Suprapubic skin (tissue), 4 donors: ENCODE results near the gene ASF1B. TPM values are rescaled to one million over a fixed set of nuclear protein-coding genes. Genes with fewer than 3 reads are reported as not detected.

Experiments
- DNase-seq, 2 donors: peaks; one replicate each; pipeline ENCODE4 v3.0.0-alpha.2; 2019; ENCODE audit warnings: low spot score in 2 of 2
- H3K27ac ChIP-seq: fragments of 200-600 bp; sonication (generic); one replicate; pipeline ENCODE4 v1.5.1; 2019
- H3K27me3 ChIP-seq: fragments of 200-600 bp; sonication (generic); one replicate; pipeline ENCODE4 v1.5.1; 2019
- H3K36me3 ChIP-seq: fragments of 200-600 bp; sonication (generic); one replicate; pipeline ENCODE4 v1.5.1; 2019
- H3K4me1 ChIP-seq: fragments of 200-600 bp; sonication (generic); one replicate; pipeline ENCODE4 v1.5.1; 2019
- H3K4me3 ChIP-seq: fragments of 200-600 bp; sonication (generic); one replicate; pipeline ENCODE4 v1.5.1; 2019; ENCODE audit warnings: mild to moderate bottlenecking
- H3K9me3 ChIP-seq: fragments of 200-600 bp; sonication (generic); one replicate; pipeline ENCODE4 v1.5.1; 2019
- EP300 ChIP-seq: sonication (generic); formaldehyde crosslinking; IDR thresholded peaks from one replicate; pipeline ENCODE4 v1.6.1; 2017; ENCODE audit warnings: antibody characterized with exemption
- POLR2A ChIP-seq, 2 donors: fragments of 450-650 bp; IDR thresholded peaks; one replicate each; pipeline ENCODE4 v1.6.1; 2017; ENCODE audit warnings: antibody characterized with exemption in 2 of 2, mild to moderate bottlenecking in 2 of 2, moderate library complexity in 2 of 2
- POLR2AphosphoS5 ChIP-seq, 3 donors: sonication (generic); formaldehyde crosslinking; IDR thresholded peaks; one replicate each; pipeline ENCODE4 v1.6.1; 2017; ENCODE audit warnings: antibody characterized with exemption in 3 of 3
- WGBS: methylation state at CpG from one replicate; pipeline ENCODE4 v1.1.5; 2018; 5-methylcytosine and 5-hydroxymethylcytosine counted together
- total RNA-seq, 4 donors: library from RNA; depleted of rRNA; stranded (reverse); fragments of >200 nt; gene quantifications; one replicate each; pipeline ENCODE4 v1.1.0, GENCODE V29; 2016
- TF ChIP-seq, protein P1 (sequence below), 2 donors: fragments of 200-600 bp in 1 of 2; fragments of 450-650 bp in 1 of 2; sonication (generic) in 1 of 2; IDR thresholded peaks; one replicate each; pipeline ENCODE4 v1.5.1; 2016 to 2019; ENCODE audit warnings: antibody characterized with exemption in 2 of 2, mild to moderate bottlenecking in 1 of 2, moderate library complexity in 1 of 2

Gene ASF1B
- total RNA-seq, 4 donors from 2014 or later = 3.4 to 8.8 (median 7.8) TPM

- TF ChIP-seq POLR2A (IDR thresholded peaks at IDR 0.05) = no peak
- TF ChIP-seq, protein P1, sequence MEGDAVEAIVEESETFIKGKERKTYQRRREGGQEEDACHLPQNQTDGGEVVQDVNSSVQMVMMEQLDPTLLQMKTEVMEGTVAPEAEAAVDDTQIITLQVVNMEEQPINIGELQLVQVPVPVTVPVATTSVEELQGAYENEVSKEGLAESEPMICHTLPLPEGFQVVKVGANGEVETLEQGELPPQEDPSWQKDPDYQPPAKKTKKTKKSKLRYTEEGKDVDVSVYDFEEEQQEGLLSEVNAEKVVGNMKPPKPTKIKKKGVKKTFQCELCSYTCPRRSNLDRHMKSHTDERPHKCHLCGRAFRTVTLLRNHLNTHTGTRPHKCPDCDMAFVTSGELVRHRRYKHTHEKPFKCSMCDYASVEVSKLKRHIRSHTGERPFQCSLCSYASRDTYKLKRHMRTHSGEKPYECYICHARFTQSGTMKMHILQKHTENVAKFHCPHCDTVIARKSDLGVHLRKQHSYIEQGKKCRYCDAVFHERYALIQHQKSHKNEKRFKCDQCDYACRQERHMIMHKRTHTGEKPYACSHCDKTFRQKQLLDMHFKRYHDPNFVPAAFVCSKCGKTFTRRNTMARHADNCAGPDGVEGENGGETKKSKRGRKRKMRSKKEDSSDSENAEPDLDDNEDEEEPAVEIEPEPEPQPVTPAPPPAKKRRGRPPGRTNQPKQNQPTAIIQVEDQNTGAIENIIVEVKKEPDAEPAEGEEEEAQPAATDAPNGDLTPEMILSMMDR (IDR thresholded peaks at IDR 0.05) = no peak
- no peak for TF ChIP-seq EP300
- no peak for TF ChIP-seq POLR2AphosphoS5 (IDR thresholded peaks at IDR 0.05)
Measured at GRCh38 chr19:14159059-14159458, 22.7 kb upstream of the ASF1B start.

GRCh38 chr19:14158276-14159023, 22.1 kb upstream of the ASF1B start:
- Histone ChIP-seq H3K27me3 (no peaks in the 10 kb centered on the region), H3K4me1 (no peaks in the 10 kb centered on the region), H3K36me3 (peaks cover 82% of the 10 kb centered on the region), H3K4me3 (no peak overlapping the region), H3K27ac (no peak overlapping the region), H3K9me3 (no peaks in the 10 kb centered on the region)
- DNase-seq = no peak
- TF ChIP-seq POLR2AphosphoS5 (IDR thresholded peaks at IDR 0.05) (no peak), EP300 (no peak), POLR2A (IDR thresholded peaks at IDR 0.05) (no peak)
- TF ChIP-seq, protein P1 (IDR thresholded peaks at IDR 0.05) = no peak
- 91% methylated on average over 8 of the region's 16 CpGs for WGBS

More at GRCh38 chr19:14159059-14159458, 22.7 kb upstream of the ASF1B start:
- Histone ChIP-seq H3K27me3 (no peaks in the 10 kb centered on the region), H3K27ac (no peak overlapping the region), H3K9me3 (no peaks in the 10 kb centered on the region), H3K4me1 (no peaks in the 10 kb centered on the region), H3K36me3 (peaks cover 82% of the 10 kb centered on the region), H3K4me3 (no peak overlapping the region)
- WGBS = 81% methylated on average over 9 of the region's 12 CpGs
- DNase-seq = no peak

DNA sequence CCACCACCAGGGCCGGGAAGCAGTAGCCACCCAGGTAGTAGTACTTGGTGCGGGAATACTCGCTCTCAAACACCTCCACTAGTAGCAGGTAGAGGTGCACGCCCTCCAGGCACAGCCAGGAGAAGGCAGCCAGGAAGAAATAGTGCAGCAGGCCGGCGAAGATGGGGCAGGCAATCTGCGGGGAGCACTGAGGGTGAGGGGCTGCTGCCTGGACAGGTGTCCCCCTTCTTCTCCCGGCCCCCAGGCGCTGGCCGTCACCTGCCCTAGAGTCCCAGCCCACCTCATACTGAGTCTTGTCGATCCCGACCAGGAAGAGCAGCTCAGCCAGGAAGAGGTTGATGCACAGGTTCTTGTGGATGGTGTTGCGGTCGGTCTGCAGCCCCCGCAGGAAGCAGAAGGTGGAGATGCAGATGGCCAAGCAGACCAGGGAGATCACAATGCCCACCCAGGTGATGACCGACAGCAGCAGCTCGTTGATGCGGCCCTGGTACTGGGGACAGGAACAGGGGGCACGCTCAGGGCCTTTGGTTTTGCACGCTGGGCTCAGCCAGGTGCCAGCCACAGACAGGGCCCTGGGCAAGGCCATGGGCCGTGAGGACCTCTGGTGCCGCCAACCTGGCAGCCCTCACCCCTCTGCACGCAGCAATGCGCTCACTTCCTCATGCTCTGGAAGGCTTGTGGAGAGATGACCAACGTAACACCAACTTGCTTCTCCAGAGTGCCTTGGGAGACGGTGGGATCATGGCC, 20.8 kb upstream of the ASF1B start:
- Histone ChIP-seq H3K36me3 (peaks cover 78% of the 10 kb centered on the region), H3K27ac (no peak overlapping the region), H3K4me1 (no peaks in the 10 kb centered on the region), H3K9me3 (no peaks in the 10 kb centered on the region), H3K27me3 (no peaks in the 10 kb centered on the region), H3K4me3 (no peak overlapping the region)
- 91% methylated on average over 16 of the region's 26 CpGs for WGBS
- no peak for DNase-seq
- TF ChIP-seq EP300 (no peak), POLR2AphosphoS5 (IDR thresholded peaks at IDR 0.05) (no peak), POLR2A (IDR thresholded peaks at IDR 0.05) (no peak)
- TF ChIP-seq, protein P1 (IDR thresholded peaks at IDR 0.05) = no peak

DNA sequence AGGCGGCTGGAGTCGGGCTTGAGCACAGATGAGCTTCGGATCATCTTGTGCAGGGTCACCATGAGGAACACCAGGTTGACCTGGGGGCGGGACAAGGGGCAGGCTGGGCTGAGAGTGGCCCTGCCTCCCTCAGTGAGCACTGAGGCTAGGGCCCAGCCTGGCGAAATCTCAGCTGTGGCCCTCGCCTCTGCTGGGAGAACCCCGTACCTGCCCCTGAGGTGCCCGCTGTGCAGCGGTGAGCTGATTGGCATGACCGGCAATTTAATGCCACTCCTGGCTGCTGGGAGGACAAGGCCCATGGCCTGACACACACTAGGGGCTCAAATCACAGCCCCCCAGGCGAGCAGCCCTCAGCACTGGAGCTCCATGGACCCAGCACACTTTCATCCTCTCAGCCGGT, 19.7 kb upstream of the ASF1B start:
- no peaks in the 10 kb centered on the region for H3K27me3 ChIP-seq
- H3K9me3 ChIP-seq = no peaks in the 10 kb centered on the region
- TF ChIP-seq EP300 (no peak), POLR2AphosphoS5 (IDR thresholded peaks at IDR 0.05) (no peak), POLR2A (IDR thresholded peaks at IDR 0.05) (no peak)
- TF ChIP-seq, protein P1 (IDR thresholded peaks at IDR 0.05) = no peak
- H3K4me1 ChIP-seq = no peaks in the 10 kb centered on the region
- peaks cover 77% of the 10 kb centered on the region for H3K36me3 ChIP-seq
- no peak overlapping the region for H3K27ac ChIP-seq
- 89% methylated on average over 9 of the region's 12 CpGs for WGBS
- H3K4me3 ChIP-seq = no peak overlapping the region
- no peak for DNase-seq

- Histone ChIP-seq H3K9me3 (no peaks in the 10 kb centered on the region), H3K36me3 (peaks cover 77% of the 10 kb centered on the region)
- 96% methylated on average over 17 of the region's 17 CpGs for WGBS
Measured at GRCh38 chr19:14155371-14155770, 19.0 kb upstream of the ASF1B start.

More at GRCh38 chr19:14155371-14155770, 19.0 kb upstream of the ASF1B start:
- H3K4me3 ChIP-seq = no peak overlapping the region
- H3K27me3 ChIP-seq = no peaks in the 10 kb centered on the region
- H3K27ac ChIP-seq = no peak overlapping the region
- no peak for TF ChIP-seq POLR2AphosphoS5 (IDR thresholded peaks at IDR 0.05)
- TF ChIP-seq, protein P1 (IDR thresholded peaks at IDR 0.05) = no peak
- peaks cover 3% of the 10 kb centered on the region for H3K4me1 ChIP-seq
- no peak for DNase-seq
